DOHH2 (cell line): ENCODE data around the gene EPHA6.

Experiments
- H3F3A ChIP-seq: fragments of 200-600 bp; sonication (generic), shearing (Covaris generic); 2 replicates; pipeline ENCODE4 v1.6.0; 2016; ENCODE audit warnings: antibody characterized with exemption, mild to moderate bottlenecking; ENCODE audit not compliant: control insufficient read depth, insufficient read depth
- H3K27ac ChIP-seq: fragments of 200-600 bp; sonication (generic); 2 replicates; pipeline ENCODE4 v1.5.1; 2014; ENCODE audit warnings: low read depth, mild to moderate bottlenecking, low read length, moderate library complexity
- H3K27me3 ChIP-seq: fragments of 200-600 bp; sonication (generic); 2 replicates; pipeline ENCODE4 v1.6.1; 2014; ENCODE audit warnings: mild to moderate bottlenecking, low read length, mixed read lengths; ENCODE audit not compliant: control insufficient read depth
- H3K36me3 ChIP-seq: fragments of 200-600 bp; sonication (generic); 2 replicates; pipeline ENCODE4 v1.6.1; 2014; ENCODE audit warnings: mild to moderate bottlenecking, low read length, moderate library complexity, mixed read lengths; ENCODE audit not compliant: control insufficient read depth
- H3K4me1 ChIP-seq: fragments of 200-600 bp; sonication (generic); 2 replicates; pipeline ENCODE4 v1.6.1; 2014; ENCODE audit warnings: mild to moderate bottlenecking, low read length, mixed read lengths; ENCODE audit not compliant: control insufficient read depth
- H3K4me2 ChIP-seq: fragments of 200-600 bp; sonication (generic); 2 replicates; pipeline ENCODE4 v1.6.0; 2014; ENCODE audit warnings: mild to moderate bottlenecking, low read length, moderate library complexity
- H3K4me3 ChIP-seq: fragments of 200-600 bp; sonication (generic); 2 replicates; pipeline ENCODE4 v1.5.1; 2014; ENCODE audit warnings: mild to moderate bottlenecking, low read length, mixed read lengths
- H3K79me2 ChIP-seq: fragments of 200-600 bp; sonication (generic); 2 replicates; pipeline ENCODE4 v1.6.1; 2014; ENCODE audit warnings: mild to moderate bottlenecking, low read length, mixed read lengths; ENCODE audit not compliant: control insufficient read depth
- H3K9me2 ChIP-seq: fragments of 200-600 bp; sonication (generic); replicated peaks from 2 replicates; pipeline ENCODE4 v1.6.1; 2014; ENCODE audit warnings: mild to moderate bottlenecking, low read length, mixed read lengths; ENCODE audit not compliant: control insufficient read depth
- H3K9me3 ChIP-seq: fragments of 200-600 bp; sonication (generic); 2 replicates; pipeline ENCODE4 v1.6.1; 2014; ENCODE audit warnings: antibody characterized with exemption, low read length, mixed read lengths; ENCODE audit not compliant: control insufficient read depth, insufficient read depth
- H4K20me1 ChIP-seq: fragments of 200-600 bp; sonication (generic); 2 replicates; pipeline ENCODE4 v1.6.0; 2014; ENCODE audit warnings: low read depth, mild to moderate bottlenecking, antibody characterized with exemption, low read length, moderate library complexity; ENCODE audit not compliant: control insufficient read depth, insufficient read depth
- EZH2phosphoT487 ChIP-seq: fragments of 200-600 bp; sonication (generic); IDR thresholded peaks from 2 replicates; pipeline ENCODE4 v1.6.1; 2017; ENCODE audit warnings: borderline replicate concordance, mild to moderate bottlenecking, antibody characterized with exemption, low read length, moderate library complexity, mixed read lengths
- TF ChIP-seq, protein P1 (sequence below): fragments of 200-600 bp; sonication (generic); IDR thresholded peaks from one replicate; pipeline ENCODE4 v1.5.1; 2014; ENCODE audit warnings: antibody characterized with exemption, mild to moderate bottlenecking, low read depth, low read length; ENCODE audit not compliant: poor library complexity, severe bottlenecking

The EPHA6 gene

DNA sequence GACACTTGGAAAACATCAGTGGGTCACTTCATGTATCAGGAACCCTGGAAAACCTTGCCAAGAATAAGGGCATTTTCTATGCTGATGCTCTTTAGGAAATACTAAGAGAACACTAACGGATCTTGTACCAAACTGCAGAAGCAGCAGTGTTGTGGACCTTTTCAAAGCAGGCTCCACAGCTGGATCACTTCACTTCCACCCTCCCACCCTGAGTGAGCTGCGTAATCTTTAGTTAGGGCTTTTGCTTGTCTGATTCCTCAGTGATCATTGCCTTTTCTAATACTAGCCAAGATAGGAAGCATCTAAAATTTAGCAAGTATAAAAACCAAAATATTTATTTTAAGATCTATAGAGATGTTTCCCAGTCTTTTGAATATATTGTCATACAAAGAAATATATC lies 229.0 kb downstream of the EPHA6 start:
- Histone ChIP-seq H3K4me3 (no peak overlapping the region), H3K9me2 (no peaks in the 10 kb centered on the region), H3K27me3 (no peaks in the 10 kb centered on the region), H3K27ac (no peak overlapping the region), H3K9me3 (no peaks in the 10 kb centered on the region), H4K20me1 (no peaks in the 10 kb centered on the region), H3K4me2 (no peak overlapping the region), H3K36me3 (no peaks in the 10 kb centered on the region), H3F3A (no peaks in the 10 kb centered on the region), H3K79me2 (no peaks in the 10 kb centered on the region), H3K4me1 (no peaks in the 10 kb centered on the region)
- TF ChIP-seq, protein P1, sequence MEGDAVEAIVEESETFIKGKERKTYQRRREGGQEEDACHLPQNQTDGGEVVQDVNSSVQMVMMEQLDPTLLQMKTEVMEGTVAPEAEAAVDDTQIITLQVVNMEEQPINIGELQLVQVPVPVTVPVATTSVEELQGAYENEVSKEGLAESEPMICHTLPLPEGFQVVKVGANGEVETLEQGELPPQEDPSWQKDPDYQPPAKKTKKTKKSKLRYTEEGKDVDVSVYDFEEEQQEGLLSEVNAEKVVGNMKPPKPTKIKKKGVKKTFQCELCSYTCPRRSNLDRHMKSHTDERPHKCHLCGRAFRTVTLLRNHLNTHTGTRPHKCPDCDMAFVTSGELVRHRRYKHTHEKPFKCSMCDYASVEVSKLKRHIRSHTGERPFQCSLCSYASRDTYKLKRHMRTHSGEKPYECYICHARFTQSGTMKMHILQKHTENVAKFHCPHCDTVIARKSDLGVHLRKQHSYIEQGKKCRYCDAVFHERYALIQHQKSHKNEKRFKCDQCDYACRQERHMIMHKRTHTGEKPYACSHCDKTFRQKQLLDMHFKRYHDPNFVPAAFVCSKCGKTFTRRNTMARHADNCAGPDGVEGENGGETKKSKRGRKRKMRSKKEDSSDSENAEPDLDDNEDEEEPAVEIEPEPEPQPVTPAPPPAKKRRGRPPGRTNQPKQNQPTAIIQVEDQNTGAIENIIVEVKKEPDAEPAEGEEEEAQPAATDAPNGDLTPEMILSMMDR, result no peak
- no peak for TF ChIP-seq EZH2phosphoT487

DNA sequence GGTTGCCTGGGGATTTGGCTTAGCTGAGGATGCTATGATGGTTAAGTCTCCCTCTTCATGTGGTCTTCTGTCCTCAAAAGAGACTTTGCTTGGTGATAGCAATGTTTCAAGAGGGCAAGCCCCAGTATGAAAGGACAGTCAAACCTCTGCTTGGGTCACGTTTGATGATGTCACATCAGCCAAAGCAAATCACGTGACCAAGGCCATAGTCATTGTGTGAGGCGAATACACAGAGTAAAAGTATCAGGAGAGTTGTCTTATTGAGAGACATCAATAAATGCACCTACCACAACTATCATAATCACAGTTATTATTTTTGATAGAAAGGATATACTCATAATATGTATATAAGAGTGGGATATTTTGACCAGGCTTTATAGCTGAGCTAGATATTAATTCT lies 243.0 kb downstream of the EPHA6 start:
- Histone ChIP-seq H4K20me1 (no peaks in the 10 kb centered on the region), H3K27me3 (no peaks in the 10 kb centered on the region), H3K36me3 (no peaks in the 10 kb centered on the region), H3F3A (no peaks in the 10 kb centered on the region), H3K4me2 (no peak overlapping the region), H3K4me3 (no peak overlapping the region), H3K9me2 (no peaks in the 10 kb centered on the region), H3K79me2 (no peaks in the 10 kb centered on the region), H3K9me3 (no peaks in the 10 kb centered on the region), H3K4me1 (no peaks in the 10 kb centered on the region), H3K27ac (no peak overlapping the region)
- TF ChIP-seq, protein P1, result no peak
- no peak for TF ChIP-seq EZH2phosphoT487

DNA sequence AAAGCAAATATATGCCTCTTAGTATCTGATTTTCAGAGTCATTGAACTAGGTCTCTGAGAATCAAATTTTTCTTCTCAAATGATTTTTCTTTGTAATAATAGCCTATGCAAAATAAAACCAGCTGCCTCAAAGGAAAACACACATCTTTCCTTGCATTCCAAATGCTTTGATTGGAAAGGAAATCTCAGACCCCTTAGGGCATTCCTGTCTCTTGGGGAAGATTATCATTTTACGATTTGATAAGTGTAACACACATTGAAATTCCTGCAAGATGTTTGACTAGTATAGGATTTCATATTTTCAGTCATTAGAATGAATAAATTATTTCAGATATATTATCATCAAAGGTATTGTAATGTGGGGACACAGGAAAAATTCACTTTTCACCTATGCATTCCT lies 244.8 kb downstream of the EPHA6 start:
- no peaks in the 10 kb centered on the region for H3K9me3 ChIP-seq
- TF ChIP-seq, protein P1, result no peak
- no peaks in the 10 kb centered on the region for H3F3A ChIP-seq
- no peak overlapping the region for H3K4me2 ChIP-seq
- H3K27me3 ChIP-seq, result no peaks in the 10 kb centered on the region
- H3K4me3 ChIP-seq, result no peak overlapping the region
- no peaks in the 10 kb centered on the region for H3K4me1 ChIP-seq
- no peaks in the 10 kb centered on the region for H3K36me3 ChIP-seq
- H3K27ac ChIP-seq, result no peak overlapping the region
- H3K9me2 ChIP-seq, result no peaks in the 10 kb centered on the region
- H4K20me1 ChIP-seq, result no peaks in the 10 kb centered on the region
- H3K79me2 ChIP-seq, result no peaks in the 10 kb centered on the region

DNA sequence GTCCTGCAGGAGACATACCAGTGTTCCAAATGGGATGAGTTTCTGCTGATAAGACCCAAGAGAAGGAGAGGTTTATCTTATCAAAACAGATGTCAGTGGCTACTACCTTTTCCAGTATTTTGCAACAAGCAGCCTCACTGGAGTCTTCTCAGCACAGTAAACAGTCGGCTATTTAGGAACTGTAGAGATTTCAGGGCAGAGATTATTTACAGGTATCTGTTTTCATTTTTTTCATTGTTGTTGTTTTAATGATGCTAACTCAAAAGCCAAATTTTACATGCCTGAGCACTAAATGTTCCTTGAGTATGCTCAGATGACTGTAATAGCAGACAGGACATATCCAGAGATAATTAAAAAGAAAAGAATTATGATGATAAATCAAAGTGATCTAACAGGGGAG lies 252.1 kb downstream of the EPHA6 start:
- no peaks in the 10 kb centered on the region for H3K4me1 ChIP-seq
- H3K9me3 ChIP-seq, result no peaks in the 10 kb centered on the region
- H3K79me2 ChIP-seq, result no peaks in the 10 kb centered on the region
- no peak overlapping the region for H3K4me3 ChIP-seq
- no peaks in the 10 kb centered on the region for H3F3A ChIP-seq
- no peak overlapping the region for H3K4me2 ChIP-seq
- no peaks in the 10 kb centered on the region for H3K27me3 ChIP-seq
- no peaks in the 10 kb centered on the region for H3K36me3 ChIP-seq
- TF ChIP-seq, protein P1, result no peak
- no peak for TF ChIP-seq EZH2phosphoT487
- H4K20me1 ChIP-seq, result no peaks in the 10 kb centered on the region
- no peak overlapping the region for H3K27ac ChIP-seq
- no peaks in the 10 kb centered on the region for H3K9me2 ChIP-seq
